Nephron progenitor cell (in vitro differentiated cells): ENCODE results near the gene TRIO.
"Not testable (repeated sequence)": the region's sequence is repeated elsewhere in the genome, so short reads cannot be mapped to it uniquely, and the experiment has no call there.

Experiments
- DNase-seq: peaks from one replicate; pipeline ENCODE4 v3.0.0; 2021
- H3K27ac Mint-ChIP-seq: 2 replicates; pipeline ENCODE4 v1.8.0; 2021; ENCODE audit warnings: mild to moderate bottlenecking, moderate library complexity, mixed read lengths
- H3K27me3 Mint-ChIP-seq: 2 replicates; pipeline ENCODE4 v1.8.0; 2021; ENCODE audit warnings: mild to moderate bottlenecking, low read depth, mixed read lengths; ENCODE audit not compliant: poor library complexity
- H3K36me3 Mint-ChIP-seq: 2 replicates; pipeline ENCODE4 v1.8.0; 2021; ENCODE audit warnings: low read depth, mixed read lengths
- H3K4me1 Mint-ChIP-seq: 2 replicates; pipeline ENCODE4 v1.8.0; 2021; ENCODE audit warnings: mixed read lengths
- H3K4me3 Mint-ChIP-seq: 2 replicates; pipeline ENCODE4 v1.8.0; 2021; ENCODE audit warnings: mild to moderate bottlenecking, moderate library complexity, mixed read lengths
- H3K9me3 Mint-ChIP-seq: 2 replicates; pipeline ENCODE4 v1.8.0; 2021; ENCODE audit warnings: mild to moderate bottlenecking, moderate library complexity, mixed read lengths
- TF ChIP-seq, protein P1 (sequence below): fragments of 200-600 bp; sonication (generic); IDR thresholded peaks from 2 replicates; pipeline ENCODE4 v1.5.0; 2021; ENCODE audit warnings: antibody characterized with exemption

Gene TRIO

DNA sequence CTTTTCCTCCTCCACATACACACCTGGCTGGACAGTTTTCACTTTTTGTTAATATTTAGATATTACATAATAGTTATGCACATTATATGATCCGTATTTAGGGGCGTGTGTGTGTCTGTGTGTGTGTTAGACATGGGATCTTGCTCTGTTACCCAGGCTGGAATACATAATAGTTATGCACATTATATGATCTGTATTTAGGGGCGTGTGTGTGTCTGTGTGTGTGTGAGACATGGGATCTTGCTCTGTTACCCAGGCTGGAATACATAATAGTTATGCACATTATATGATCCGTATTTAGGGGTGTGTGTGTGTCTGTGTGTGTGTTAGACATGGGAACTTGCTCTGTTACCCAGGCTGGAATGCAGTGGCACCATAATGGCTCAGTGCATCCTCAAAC is 239.5 kb downstream of the TRIO start:
- H3K27ac Mint-ChIP-seq, result no peak overlapping the region
- H3K4me3 Mint-ChIP-seq, result no peak overlapping the region
- no peak for DNase-seq
- H3K4me1 Mint-ChIP-seq, result peaks cover 44% of the 10 kb centered on the region
- no peaks in the 10 kb centered on the region for H3K27me3 Mint-ChIP-seq
- no peaks in the 10 kb centered on the region for H3K9me3 Mint-ChIP-seq
- peaks cover 73% of the 10 kb centered on the region for H3K36me3 Mint-ChIP-seq
- TF ChIP-seq, protein P1, sequence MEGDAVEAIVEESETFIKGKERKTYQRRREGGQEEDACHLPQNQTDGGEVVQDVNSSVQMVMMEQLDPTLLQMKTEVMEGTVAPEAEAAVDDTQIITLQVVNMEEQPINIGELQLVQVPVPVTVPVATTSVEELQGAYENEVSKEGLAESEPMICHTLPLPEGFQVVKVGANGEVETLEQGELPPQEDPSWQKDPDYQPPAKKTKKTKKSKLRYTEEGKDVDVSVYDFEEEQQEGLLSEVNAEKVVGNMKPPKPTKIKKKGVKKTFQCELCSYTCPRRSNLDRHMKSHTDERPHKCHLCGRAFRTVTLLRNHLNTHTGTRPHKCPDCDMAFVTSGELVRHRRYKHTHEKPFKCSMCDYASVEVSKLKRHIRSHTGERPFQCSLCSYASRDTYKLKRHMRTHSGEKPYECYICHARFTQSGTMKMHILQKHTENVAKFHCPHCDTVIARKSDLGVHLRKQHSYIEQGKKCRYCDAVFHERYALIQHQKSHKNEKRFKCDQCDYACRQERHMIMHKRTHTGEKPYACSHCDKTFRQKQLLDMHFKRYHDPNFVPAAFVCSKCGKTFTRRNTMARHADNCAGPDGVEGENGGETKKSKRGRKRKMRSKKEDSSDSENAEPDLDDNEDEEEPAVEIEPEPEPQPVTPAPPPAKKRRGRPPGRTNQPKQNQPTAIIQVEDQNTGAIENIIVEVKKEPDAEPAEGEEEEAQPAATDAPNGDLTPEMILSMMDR, result no peak

DNA sequence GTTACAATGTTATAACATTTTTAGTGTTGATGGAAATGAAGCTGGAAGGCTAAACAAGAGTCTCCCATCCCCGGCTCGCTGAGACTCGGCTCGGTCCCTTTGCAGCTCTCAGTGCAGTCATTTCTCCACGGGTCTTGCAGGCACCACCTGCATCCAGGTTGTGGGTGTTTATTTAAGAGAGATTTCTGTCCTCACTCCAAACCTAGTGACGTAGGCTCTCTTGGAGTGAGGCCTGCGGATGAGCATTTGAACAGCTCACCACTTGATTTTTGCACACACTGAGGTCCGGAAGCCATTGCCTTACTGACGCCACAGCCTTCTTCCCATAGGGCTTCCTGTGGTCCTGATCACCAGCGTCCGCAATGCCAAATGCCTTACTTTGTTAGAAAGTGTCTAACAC is 240.8 kb downstream of the TRIO start:
- no peak overlapping the region for H3K4me3 Mint-ChIP-seq
- no peak for DNase-seq
- H3K4me1 Mint-ChIP-seq, result peaks cover 47% of the 10 kb centered on the region
- H3K27me3 Mint-ChIP-seq, result no peaks in the 10 kb centered on the region
- TF ChIP-seq, protein P1, result no peak
- peaks cover 72% of the 10 kb centered on the region for H3K36me3 Mint-ChIP-seq
- no peaks in the 10 kb centered on the region for H3K9me3 Mint-ChIP-seq
- no peak overlapping the region for H3K27ac Mint-ChIP-seq

DNA sequence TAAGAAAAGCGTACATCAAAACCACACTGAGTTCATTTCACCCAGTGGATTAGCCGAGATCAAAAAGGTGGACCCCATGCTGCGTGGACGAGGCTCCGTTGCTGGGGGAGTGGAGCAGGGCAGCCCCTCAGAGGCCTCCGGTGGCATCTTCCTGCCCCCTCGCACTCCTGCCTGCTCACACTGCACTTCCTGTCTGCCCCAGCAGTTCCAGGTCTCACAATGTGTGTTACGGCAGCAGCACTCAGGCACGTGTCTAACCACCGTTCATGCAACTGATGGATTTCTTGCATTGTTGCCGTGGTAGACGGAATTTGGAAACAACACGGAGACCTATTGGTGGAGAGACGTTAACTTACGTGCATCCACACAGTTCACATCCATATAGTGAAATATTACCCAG is 241.9 kb downstream of the TRIO start:
- DNase-seq, result peak; percentile 12
- peaks cover 42% of the 10 kb centered on the region for H3K4me1 Mint-ChIP-seq
- H3K27ac Mint-ChIP-seq, result peak overlapping the region; percentile 73

GRCh38 chr5:14386884-14387624 is 243.9 kb downstream of the TRIO start:
- no peak for DNase-seq
- Mint-ChIP-seq H3K27ac (peak overlapping the region; percentile 94), H3K27me3 (no peaks in the 10 kb centered on the region), H3K4me1 (peaks cover 41% of the 10 kb centered on the region), H3K36me3 (peaks cover 72% of the 10 kb centered on the region), H3K4me3 (no peak overlapping the region), H3K9me3 (peaks cover 8% of the 10 kb centered on the region)
- TF ChIP-seq, protein P1, result no peak

More for the DNA sequence above, 241.9 kb downstream of the TRIO start:
- Mint-ChIP-seq H3K9me3 (no peaks in the 10 kb centered on the region), H3K4me3 (no peak overlapping the region), H3K36me3 (peaks cover 70% of the 10 kb centered on the region), H3K27me3 (no peaks in the 10 kb centered on the region)
- TF ChIP-seq, protein P1, result no peak

DNA sequence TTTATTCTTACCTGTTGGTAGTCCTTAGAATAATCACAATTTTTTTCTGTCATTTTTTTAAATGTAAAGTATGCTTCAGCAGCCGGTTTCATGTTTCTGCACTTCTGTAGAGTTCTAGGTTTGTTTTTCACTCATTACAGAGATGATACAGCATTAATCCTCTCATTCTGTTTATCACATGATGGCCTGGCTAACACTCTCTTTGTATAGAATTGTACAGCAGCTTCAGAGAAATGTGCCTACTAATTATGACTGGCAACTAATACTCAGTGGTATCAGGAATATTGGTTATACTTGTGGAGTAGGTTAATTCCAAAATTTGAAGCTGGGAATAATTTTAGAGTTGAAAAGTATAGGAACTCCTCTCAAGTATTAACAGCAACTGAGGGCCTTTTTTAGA is 245.6 kb downstream of the TRIO start:
- Mint-ChIP-seq H3K27me3 (no peaks in the 10 kb centered on the region), H3K4me3 (no peak overlapping the region), H3K36me3 (peaks cover 75% of the 10 kb centered on the region), H3K9me3 (peaks cover 10% of the 10 kb centered on the region), H3K4me1 (peaks cover 41% of the 10 kb centered on the region), H3K27ac (peak overlapping the region; percentile 71)
- TF ChIP-seq, protein P1, result no peak
- DNase-seq, result no peak

- H3K27ac Mint-ChIP-seq, H3K4me1 Mint-ChIP-seq, DNase-seq, H3K27me3 Mint-ChIP-seq, H3K4me3 Mint-ChIP-seq: not testable (repeated sequence)
- H3K36me3 Mint-ChIP-seq, result peaks cover 73% of the 10 kb centered on the region
- H3K9me3 Mint-ChIP-seq, result peaks cover 10% of the 10 kb centered on the region
Measured at GRCh38 chr5:14392552-14392951, 249.4 kb downstream of the TRIO start.
